Globus pallidus (tissue), 1 donor: Measurements from ENCODE around the gene XPC.
"Not testable (repeated sequence)": the region's sequence is repeated elsewhere in the genome, so short reads cannot be mapped to it uniquely, and the experiment has no call there.

Source experiments
- DNase-seq: peaks from one replicate; pipeline ENCODE4 v3.0.0-alpha.2; 2015; ENCODE audit warnings: low spot score

The XPC gene

DNA sequence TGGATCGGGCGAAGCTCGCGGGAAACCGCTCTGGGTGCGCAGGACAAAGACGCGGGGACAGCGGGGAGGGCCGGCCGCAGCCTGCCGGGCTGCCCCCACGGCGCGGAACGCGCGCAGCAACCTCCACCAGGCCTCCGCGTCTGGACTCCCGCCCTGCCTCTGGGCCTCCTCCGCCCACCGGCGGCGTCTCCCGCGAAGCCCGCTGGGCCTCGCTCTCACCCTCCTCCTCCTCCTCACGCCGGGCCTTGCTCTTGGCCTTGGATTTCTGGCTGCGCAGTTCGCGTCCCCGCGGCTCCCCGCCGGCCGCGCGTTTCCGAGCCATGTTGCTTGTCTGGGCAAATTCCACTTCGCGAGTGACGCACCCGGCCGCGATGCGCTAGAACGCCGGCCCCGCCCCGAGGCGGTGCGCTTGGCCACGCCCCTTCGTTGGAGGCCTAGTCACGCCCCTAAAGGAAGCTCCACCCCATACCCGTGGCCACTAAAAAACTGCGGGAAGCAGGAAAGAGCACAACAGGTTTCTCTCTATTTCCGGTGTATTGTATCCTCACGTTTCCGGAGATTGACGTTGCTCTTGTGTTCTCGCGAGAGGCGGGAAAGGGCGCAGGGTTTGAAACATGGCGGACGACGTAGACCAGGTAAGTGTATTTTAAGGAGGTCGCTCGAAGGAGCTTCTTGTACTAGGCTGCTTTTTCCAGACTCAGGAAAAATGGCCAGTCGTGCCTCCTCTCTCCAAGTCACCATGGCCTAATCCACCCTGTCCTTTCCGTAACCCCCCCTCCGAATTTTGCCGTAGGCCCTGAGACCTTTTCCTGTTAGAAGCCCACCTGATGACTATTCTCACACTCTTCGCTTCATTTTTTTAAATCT, at the start of gene XPC, which contains the start of gene LSM3:
TSS of gene XPC (minus strand) at position 355 of the 867 bp plus-strand sequence. CDS start at position 322, 33 bp downstream.
TSS of gene LSM3 (plus strand) at position 571 of the 867 bp plus-strand sequence. CDS start at position 615, 44 bp downstream.
- DNase-seq = peak; percentile 98

DNA sequence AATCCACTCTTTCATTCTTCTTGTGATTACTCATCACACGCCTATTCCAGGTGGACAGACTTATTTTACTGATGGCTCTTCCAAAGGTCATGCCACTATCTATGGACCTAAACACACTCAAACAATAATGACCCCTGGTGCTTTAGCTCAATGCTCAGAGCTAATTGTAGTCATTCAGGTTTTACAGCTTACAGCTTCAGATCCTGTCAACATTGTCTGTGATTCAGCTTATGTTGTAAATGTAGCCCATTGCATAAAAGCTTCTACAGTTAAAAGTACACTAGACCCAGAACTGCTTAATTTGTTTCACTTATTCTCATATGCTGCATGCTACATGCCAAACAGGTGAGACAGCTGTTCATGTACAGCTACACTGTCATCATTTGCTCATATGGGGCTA, 49.5 kb upstream of the XPC start:
- DNase-seq = no peak

GRCh38 chr3:14226351-14226750, 48.0 kb upstream of the XPC start:
- DNase-seq = not testable (repeated sequence)

- DNase-seq = no peak
These were observed 47.0 kb upstream of the XPC start for GRCh38 chr3:14225421-14225820.

GRCh38 chr3:14224895-14225294, 46.5 kb upstream of the XPC start:
- DNase-seq = no peak

DNA sequence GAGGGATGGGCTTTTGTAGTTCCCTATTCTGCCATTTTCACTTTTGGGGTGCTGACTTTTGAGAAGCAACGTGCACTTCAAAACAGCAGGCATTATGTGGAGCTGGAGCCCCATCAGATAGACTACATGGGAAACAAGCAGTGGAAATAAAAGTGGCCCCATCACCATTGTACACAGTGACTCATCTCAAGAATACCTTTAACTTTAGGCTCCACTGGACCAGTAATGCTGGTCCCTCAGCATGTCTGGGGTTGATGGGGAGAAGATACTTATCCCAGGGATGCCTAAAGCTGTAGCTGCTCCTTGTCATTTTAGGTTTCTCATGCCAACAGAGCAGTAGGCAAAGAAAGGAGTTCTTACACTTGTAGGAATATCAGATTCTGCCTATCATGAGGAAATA, 45.2 kb upstream of the XPC start:
- DNase-seq = no peak

- DNase-seq = no peak
These were observed 44.6 kb upstream of the XPC start for GRCh38 chr3:14222900-14223594.

GRCh38 chr3:14222457-14222856, 44.1 kb upstream of the XPC start:
- DNase-seq = no peak

- DNase-seq = no peak
These were observed 43.5 kb upstream of the XPC start for GRCh38 chr3:14221902-14222301.

GRCh38 chr3:14220933-14221332, 42.5 kb upstream of the XPC start:
- DNase-seq = no peak

DNA sequence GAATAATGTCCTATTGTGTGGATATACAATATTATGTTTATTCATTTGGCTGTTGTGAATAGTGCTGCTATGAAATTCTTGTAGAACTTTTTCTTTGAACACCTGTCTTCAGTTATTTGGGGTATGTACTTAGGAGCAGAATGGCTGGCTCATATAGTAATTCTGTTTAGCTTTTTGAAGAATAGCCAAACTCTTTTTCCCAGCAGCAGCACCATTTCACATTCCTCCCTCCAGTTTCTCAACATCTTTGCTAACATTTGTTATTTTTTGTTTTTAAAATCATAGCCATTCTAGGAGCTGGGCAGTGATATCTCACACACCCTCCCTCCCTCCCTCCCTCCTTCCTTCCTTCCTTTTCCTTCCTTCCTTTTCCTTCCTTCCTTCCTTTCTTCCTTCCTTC, 40.0 kb upstream of the XPC start:
- no peak for DNase-seq

- DNase-seq = peak; percentile 89
These were observed 38.1 kb upstream of the XPC start for GRCh38 chr3:14216257-14217048.

DNA sequence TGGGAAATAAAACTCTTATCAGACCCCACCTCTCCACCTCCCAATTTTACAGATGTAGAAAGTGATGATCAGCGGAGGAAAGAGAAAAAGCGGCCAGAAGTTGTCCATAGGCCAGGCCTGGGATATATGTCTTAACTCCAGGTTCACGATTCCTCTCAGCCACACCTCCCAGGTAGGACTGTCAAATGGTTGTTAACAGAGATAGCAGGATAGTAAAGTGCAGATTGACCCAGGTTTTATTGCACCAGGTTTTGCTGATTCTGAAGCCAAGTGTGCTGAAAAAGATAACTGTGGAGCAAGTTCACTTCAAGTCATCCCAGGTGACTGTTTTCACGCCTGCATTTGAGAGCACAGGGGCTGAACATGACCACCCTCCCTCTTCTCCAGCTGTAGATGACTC, 36.4 kb upstream of the XPC start:
- DNase-seq = no peak

DNA sequence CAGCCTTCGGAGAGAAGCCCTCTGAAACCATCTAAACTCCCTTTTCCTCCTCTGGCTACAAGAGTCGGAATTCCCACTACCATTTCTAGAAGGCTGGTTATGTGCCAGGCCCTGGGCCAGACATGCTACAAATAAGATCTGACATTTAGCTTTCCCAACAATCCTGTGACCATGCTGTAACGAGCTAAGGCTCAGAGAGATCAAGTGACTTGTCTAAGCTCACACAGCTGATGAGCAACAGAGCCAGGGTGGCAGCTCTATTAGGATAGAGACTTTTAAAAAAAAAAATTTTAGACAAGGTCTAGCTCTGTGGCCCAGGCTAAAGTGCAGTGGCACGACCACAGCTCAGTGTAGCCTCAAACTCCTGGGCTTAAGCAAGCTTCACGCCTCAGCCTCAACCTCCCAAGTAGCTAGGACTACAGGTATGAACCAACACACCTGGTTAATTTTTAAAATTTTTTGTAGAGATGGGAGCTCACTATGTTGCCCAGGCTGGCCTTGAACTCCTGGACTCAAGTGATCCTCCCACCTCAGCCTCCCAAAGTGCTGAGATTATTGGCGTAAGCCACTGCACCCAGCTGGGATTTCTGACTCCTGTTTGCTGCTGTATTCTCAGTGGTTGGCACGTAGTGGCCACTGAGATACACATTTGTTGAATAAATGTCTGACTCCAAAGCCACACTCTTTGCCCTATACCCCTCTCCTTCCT, 34.8 kb upstream of the XPC start:
- DNase-seq = no peak

DNA sequence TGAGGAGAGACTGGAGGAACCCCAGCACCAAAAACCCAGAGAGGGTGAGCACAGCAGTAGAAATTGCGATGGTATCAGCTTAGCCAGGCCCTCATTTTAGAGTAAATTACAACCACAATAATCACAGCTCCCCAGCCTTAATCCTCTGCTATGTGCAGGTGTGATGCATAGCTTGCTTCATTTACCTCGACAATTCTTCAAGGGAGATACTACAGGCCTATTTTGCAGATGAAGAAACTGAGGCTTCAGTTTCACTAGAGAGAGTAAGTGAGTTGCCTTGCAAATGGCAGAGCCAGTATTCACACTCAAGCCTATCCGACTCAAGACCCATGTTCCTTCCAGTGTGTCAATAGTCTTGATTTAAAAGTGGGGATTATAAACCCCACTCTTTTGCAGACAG, 33.6 kb upstream of the XPC start:
- DNase-seq = no peak

- DNase-seq = peak; percentile 17
These were observed 33.2 kb upstream of the XPC start for GRCh38 chr3:14211621-14212020.

GRCh38 chr3:14210843-14211594, 32.6 kb upstream of the XPC start:
- DNase-seq = no peak

DNA sequence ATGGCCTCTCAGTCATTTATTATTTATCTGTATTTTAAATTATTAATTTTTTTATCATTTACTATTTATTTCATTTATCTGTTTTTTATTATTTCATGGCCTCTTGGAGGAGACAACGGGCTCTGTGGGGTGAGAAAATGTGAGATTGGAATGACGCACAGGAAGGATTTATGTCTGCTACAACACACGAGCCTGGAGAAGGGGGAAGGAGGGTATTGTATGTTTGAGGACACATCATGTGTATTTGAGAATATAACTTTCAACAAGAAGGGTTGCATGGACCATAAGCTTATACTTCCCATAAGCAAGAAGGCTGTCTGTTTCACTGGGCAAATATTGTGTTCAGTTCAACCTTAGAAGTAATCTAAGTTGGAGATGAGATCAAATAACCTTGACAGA, 31.9 kb upstream of the XPC start:
- DNase-seq = no peak

DNA sequence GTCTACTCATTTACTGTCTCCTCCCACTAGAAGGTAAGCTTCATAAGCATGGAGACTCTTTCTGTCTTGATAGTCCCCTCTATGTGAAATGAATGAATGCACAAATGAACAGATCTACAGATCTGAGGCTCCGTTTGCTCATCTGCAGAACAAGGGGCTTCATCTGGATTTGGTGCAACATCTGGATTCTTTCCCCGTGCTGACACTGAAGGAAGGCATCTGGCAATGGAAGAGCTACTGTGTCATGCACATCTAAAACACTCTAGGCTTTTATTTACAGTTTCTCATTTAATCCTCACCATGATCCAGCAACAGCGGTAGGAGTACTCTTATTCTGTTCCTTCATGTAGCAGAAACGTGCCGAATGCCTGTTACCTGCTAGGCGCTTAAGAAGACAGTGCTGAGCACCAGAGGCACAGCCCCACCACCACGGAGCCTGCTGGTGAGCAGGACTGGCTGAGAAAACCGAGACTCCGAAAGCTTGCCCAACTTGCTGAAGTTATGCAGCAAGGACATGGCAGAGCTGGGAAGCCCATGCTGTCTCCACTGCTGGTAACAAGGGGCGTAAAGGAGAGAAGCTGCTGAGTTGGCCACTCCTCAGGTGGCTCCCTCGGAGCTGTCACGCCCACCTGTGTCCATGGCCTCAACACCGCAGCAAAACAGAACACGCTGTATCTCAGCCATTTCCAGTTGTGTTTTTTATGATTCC, 31.3 kb upstream of the XPC start:
- no peak for DNase-seq

DNA sequence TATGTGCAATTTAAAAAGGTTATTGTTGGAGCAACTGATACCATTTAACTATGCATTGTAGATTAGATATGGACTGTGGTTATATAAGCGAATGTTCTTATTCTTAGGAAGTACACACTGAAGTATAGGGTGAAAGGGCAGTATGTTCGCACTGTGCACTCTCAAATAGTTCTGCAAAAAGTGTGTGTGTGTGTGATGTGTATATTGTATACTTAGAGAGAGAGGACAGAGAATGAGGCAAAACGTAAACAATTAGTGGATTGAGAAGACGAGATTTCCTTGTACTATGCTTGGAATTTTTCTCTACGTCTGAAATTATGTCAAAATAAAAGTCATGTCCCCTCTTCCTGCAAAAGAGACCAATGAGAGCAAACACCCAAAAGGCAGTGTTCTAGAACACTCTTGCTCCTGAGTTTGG, 30.6 kb upstream of the XPC start:
- DNase-seq = no peak
